Subcutaneous adipose tissue (tissue), 4 donors: ENCODE results near the gene RAB5B. TPM values are rescaled to one million over a fixed set of nuclear protein-coding genes. Genes with fewer than 3 reads are reported as not detected.

Experiments used
- CTCF ChIP-seq: fragments of 450-650 bp; IDR thresholded peaks from one replicate; pipeline ENCODE4 v1.5.1; 2016; ENCODE audit warnings: low read depth, mild to moderate bottlenecking, control low read depth, antibody characterized with exemption, moderate library complexity
- total RNA-seq, 4 donors: library from RNA; depleted of rRNA; stranded (reverse); fragments of >200 nt; gene quantifications; one replicate each; pipeline ENCODE4 v1.1.0, GENCODE V29; 2016

RAB5B gene
- total RNA-seq, 4 donors from 2014 or later, result 55.4 to 70.9 (median 63.1) TPM

DNA sequence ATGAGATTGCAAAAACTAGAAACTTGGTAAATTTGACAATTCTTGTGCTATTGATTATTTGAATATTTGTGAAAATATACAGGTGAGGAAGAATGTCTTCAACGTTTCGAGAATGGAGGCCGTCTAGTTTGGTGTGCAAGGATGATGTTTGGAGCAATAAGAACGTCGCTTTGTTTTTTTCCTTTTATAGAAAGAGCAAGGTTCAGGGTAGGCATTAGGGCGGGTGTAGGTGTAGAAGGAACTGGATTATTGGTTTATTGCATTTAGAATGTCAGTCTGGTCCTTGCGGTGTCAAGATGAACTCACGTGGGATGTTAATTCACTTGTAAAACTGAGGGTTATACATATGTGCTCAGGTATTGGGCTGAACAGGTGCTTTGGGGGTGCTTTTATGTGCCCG is 69.0 kb downstream of the RAB5B start:
- TF ChIP-seq CTCF, result no peak

Other genes with a start within 250 kb of the RAB5B start
- 1,000 to 10,000 TPM in 1 of 4 donors, 100 to 1,000 TPM in 3; 727 to 1,052 (median 875) TPM for gene CD63, start 245.1 kb upstream of the RAB5B start, total RNA-seq
- 1 to 10 TPM in 3 of 4 donors, under 1 TPM in 1; 0.82 to 1.8 (median 1.2) TPM for gene GDF11, start 231.0 kb upstream of the RAB5B start, total RNA-seq
- gene SARNP, start 156.4 kb upstream of the RAB5B start, total RNA-seq, result 10 to 100 TPM; 56.6 to 69.3 (median 64.0) TPM
- 10 to 100 TPM; 11.7 to 29.5 (median 17.6) TPM for gene ORMDL2, start 156.0 kb upstream of the RAB5B start, total RNA-seq
- gene DNAJC14, start 144.5 kb upstream of the RAB5B start, total RNA-seq, result 10 to 100 TPM; 26.2 to 29.3 (median 26.6) TPM
- gene MMP19, start 131.1 kb upstream of the RAB5B start, total RNA-seq, result 100 to 1,000 TPM in 1 of 4 donors, 10 to 100 TPM in 3; 22.2 to 182 (median 45.7) TPM
- gene PYM1, start 46.2 kb upstream of the RAB5B start, total RNA-seq, result 10 to 100 TPM; 25.9 to 37.4 (median 31.7) TPM
- 10 to 100 TPM; 16.1 to 59.5 (median 23.3) TPM for gene DGKA, start 42.9 kb upstream of the RAB5B start, total RNA-seq
- 1 to 10 TPM in 2 of 4 donors, not detected in 2; 1.1 to 2.0 TPM for gene PMEL, start 8.0 kb upstream of the RAB5B start, total RNA-seq
- 10 to 100 TPM in 1 of 4 donors, 1 to 10 TPM in 3; 7.9 to 14.9 (median 9.0) TPM for gene CDK2, start 7.2 kb upstream of the RAB5B start, total RNA-seq
- gene SUOX, start 23.2 kb downstream of the RAB5B start, total RNA-seq, result 10 to 100 TPM; 12.9 to 44.5 (median 30.4) TPM
- gene IKZF4, start 47.0 kb downstream of the RAB5B start, total RNA-seq, result 10 to 100 TPM in 2 of 4 donors, 1 to 10 TPM in 2; 2.9 to 16.6 (median 7.8) TPM
- gene RPS26, start 67.8 kb downstream of the RAB5B start, total RNA-seq, result 100 to 1,000 TPM; 346 to 891 (median 730) TPM
- 1 to 10 TPM in 1 of 4 donors, under 1 TPM in 3; 0.34 to 2.6 (median 0.66) TPM for gene ERBB3, start 106.1 kb downstream of the RAB5B start, total RNA-seq
- 10 to 100 TPM; 60.9 to 99.1 (median 87.1) TPM for gene PA2G4, start 130.5 kb downstream of the RAB5B start, total RNA-seq
- 1,000 to 10,000 TPM; 2,735 to 3,575 (median 3,131) TPM for gene RPL41, start 142.6 kb downstream of the RAB5B start, total RNA-seq
- 1 to 10 TPM; 3.2 to 5.1 (median 3.5) TPM for gene ZC3H10, start 144.2 kb downstream of the RAB5B start, total RNA-seq
- gene ESYT1, start 154.2 kb downstream of the RAB5B start, total RNA-seq, result 100 to 1,000 TPM; 147 to 522 (median 280) TPM
- gene MYL6B, start 178.5 kb downstream of the RAB5B start, total RNA-seq, result 10 to 100 TPM; 12.2 to 36.0 (median 24.7) TPM
- 1,000 to 10,000 TPM; 1,882 to 4,580 (median 2,293) TPM for gene MYL6, start 184.3 kb downstream of the RAB5B start, total RNA-seq
- 100 to 1,000 TPM in 3 of 4 donors, 10 to 100 TPM in 1; 73.6 to 125 (median 118) TPM for gene SMARCC2, start 215.4 kb downstream of the RAB5B start, total RNA-seq
- 100 to 1,000 TPM in 1 of 4 donors, 10 to 100 TPM in 3; 64.3 to 101 (median 84.9) TPM for gene RNF41, start 247.8 kb downstream of the RAB5B start, total RNA-seq